Chondrocyte (in vitro differentiated cells): ENCODE data around the gene ZBTB3. TPM values are rescaled to one million over a fixed set of nuclear protein-coding genes. Genes with fewer than 3 reads are reported as not detected.
"Not testable (repeated sequence)": the region's sequence is repeated elsewhere in the genome, so short reads cannot be mapped to it uniquely, and the experiment has no call there.

Source experiments
- DNase-seq: peaks from one replicate; pipeline ENCODE4 v3.0.0; 2021; ENCODE audit warnings: mixed read lengths, low spot score
- H3K27ac Mint-ChIP-seq: one replicate; pipeline ENCODE4 v1.8.0; 2021; ENCODE audit warnings: mild to moderate bottlenecking, moderate library complexity, mixed read lengths; ENCODE audit not compliant: unreplicated experiment
- H3K27me3 Mint-ChIP-seq: 2 replicates; pipeline ENCODE4 v1.8.0; 2021; ENCODE audit warnings: low read depth, mixed read lengths
- H3K36me3 Mint-ChIP-seq: 2 replicates; pipeline ENCODE4 v1.8.0; 2021; ENCODE audit warnings: low read depth, mixed read lengths
- H3K4me1 Mint-ChIP-seq: 2 replicates; pipeline ENCODE4 v1.8.0; 2021; ENCODE audit warnings: low read depth, mild to moderate bottlenecking, mixed read lengths
- H3K4me3 Mint-ChIP-seq: one replicate; pipeline ENCODE4 v1.8.0; 2021; ENCODE audit warnings: mild to moderate bottlenecking, moderate library complexity, mixed read lengths; ENCODE audit not compliant: unreplicated experiment
- H3K9me3 Mint-ChIP-seq: 2 replicates; pipeline ENCODE4 v1.8.0; 2021; ENCODE audit warnings: low read depth, mixed read lengths
- microRNA-seq: library from miRNA; unstranded; fragments of <30 nt; microRNA quantifications from one replicate; pipeline ENCODE4 v1.2.0, GENCODE V29; 2020; ENCODE audit warnings: borderline number of aligned reads
- total RNA-seq: library from RNA; stranded (reverse); gene quantifications from 3 replicates; pipeline ENCODE4 v1.2.1, GENCODE V29; 2021
- TF ChIP-seq, protein P1 (sequence below): fragments of 200-600 bp; sonication (generic); IDR thresholded peaks from 2 replicates; pipeline ENCODE4 v1.5.0; 2021; ENCODE audit warnings: antibody characterized with exemption, mild to moderate bottlenecking, moderate library complexity

The ZBTB3 gene
- total RNA-seq, 1 donor from 2014 or later = 10.2 TPM

GRCh38 chr11:62705413-62705812, 48.5 kb downstream of the ZBTB3 start:
- TF ChIP-seq, protein P1, sequence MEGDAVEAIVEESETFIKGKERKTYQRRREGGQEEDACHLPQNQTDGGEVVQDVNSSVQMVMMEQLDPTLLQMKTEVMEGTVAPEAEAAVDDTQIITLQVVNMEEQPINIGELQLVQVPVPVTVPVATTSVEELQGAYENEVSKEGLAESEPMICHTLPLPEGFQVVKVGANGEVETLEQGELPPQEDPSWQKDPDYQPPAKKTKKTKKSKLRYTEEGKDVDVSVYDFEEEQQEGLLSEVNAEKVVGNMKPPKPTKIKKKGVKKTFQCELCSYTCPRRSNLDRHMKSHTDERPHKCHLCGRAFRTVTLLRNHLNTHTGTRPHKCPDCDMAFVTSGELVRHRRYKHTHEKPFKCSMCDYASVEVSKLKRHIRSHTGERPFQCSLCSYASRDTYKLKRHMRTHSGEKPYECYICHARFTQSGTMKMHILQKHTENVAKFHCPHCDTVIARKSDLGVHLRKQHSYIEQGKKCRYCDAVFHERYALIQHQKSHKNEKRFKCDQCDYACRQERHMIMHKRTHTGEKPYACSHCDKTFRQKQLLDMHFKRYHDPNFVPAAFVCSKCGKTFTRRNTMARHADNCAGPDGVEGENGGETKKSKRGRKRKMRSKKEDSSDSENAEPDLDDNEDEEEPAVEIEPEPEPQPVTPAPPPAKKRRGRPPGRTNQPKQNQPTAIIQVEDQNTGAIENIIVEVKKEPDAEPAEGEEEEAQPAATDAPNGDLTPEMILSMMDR = no peak
- peaks cover 7% of the 10 kb centered on the region for H3K36me3 Mint-ChIP-seq
- H3K27me3 Mint-ChIP-seq = no peaks in the 10 kb centered on the region
- no peaks in the 10 kb centered on the region for H3K9me3 Mint-ChIP-seq
- peaks cover 38% of the 10 kb centered on the region for H3K4me1 Mint-ChIP-seq
- H3K4me3 Mint-ChIP-seq = peak overlapping the region; percentile 92
- peak overlapping the region; percentile 95 for H3K27ac Mint-ChIP-seq
- DNase-seq = no peak

DNA sequence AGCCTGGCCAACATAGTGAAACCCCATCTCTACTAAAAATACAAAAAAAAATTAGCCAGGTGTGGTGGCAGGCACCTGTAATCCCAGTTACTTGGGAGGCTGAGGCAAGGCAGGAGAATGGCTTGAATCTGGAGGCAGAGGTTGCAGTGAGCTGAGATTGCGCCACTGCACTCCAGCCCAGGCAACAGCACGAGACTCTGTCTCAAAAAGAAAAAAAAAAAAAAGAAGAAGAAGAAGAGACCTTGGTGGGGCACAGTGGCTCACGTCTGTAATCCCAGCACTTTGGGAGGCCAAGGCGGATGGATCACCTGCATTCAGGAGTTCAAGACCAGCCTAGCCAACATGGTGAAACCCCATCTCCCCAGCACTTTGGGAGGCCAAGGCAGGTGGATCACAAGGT, 50.0 kb downstream of the ZBTB3 start:
- not testable (repeated sequence) for H3K4me3 Mint-ChIP-seq, DNase-seq, H3K9me3 Mint-ChIP-seq, H3K27me3 Mint-ChIP-seq, H3K27ac Mint-ChIP-seq, H3K36me3 Mint-ChIP-seq
- H3K4me1 Mint-ChIP-seq = peaks cover 25% of the 10 kb centered on the region

DNA sequence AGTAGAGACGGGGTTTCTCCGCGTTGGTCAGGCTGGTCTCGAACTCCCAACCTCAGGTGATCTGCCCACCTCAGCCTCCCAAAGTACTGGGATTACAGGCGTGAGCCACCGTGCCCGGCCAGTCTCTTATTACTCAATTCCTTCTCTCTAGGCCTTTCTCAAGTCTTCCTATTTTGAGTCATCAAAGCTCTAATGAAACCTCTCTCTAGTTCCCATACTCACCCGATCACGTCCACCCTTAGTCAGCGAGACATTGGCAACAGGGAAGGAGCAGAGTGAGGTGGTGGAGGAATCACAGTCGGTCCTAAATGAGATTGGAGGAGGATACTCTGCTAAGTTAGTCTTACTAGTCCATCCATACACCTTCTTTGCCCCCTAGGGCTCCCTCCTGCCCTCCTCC, 51.7 kb downstream of the ZBTB3 start:
- no peak for DNase-seq
- Mint-ChIP-seq H3K27ac (no peak overlapping the region), H3K36me3 (peaks cover 9% of the 10 kb centered on the region), H3K27me3 (no peaks in the 10 kb centered on the region), H3K4me1 (peaks cover 18% of the 10 kb centered on the region), H3K4me3 (no peak overlapping the region), H3K9me3 (no peaks in the 10 kb centered on the region)
- TF ChIP-seq, protein P1 = no peak

Small RNA genes lying within 50 kb of the gene (microRNA-seq; reads per million reads assigned to microRNA genes)
- gene MIR6514 (2.8 reads per million), gene MIR6748 (not detected)

Other genes starting within 250 kb of the ZBTB3 start
- gene AHNAK, start 207.4 kb downstream of the ZBTB3 start, total RNA-seq = 476 to 526 TPM (median 514 TPM) in 3 replicates
- gene EEF1G, start 180.3 kb downstream of the ZBTB3 start, total RNA-seq = 1,000 to 1,202 TPM (median 1,017 TPM) in 3 replicates
- 9.6 to 15.2 TPM (median 11.8 TPM) in 3 replicates for gene TUT1, start 162.6 kb downstream of the ZBTB3 start, total RNA-seq
- 81.7 to 89.3 TPM (median 83.0 TPM) in 3 replicates for gene MTA2, start 152.3 kb downstream of the ZBTB3 start, total RNA-seq
- 55.2 to 76.6 TPM (median 58.9 TPM) in 3 replicates for gene EML3, start 141.4 kb downstream of the ZBTB3 start, total RNA-seq
- 2.4 to 5.8 TPM (median 3.5 TPM) in 3 replicates for gene ROM1, start 140.9 kb downstream of the ZBTB3 start, total RNA-seq
- gene B3GAT3, start 132.2 kb downstream of the ZBTB3 start, total RNA-seq = 35.3 to 40.1 TPM (median 37.7 TPM) in 3 replicates
- gene GANAB, start 107.5 kb downstream of the ZBTB3 start, total RNA-seq = 348 to 394 TPM (median 359 TPM) in 3 replicates
- gene INTS5, start 100.9 kb downstream of the ZBTB3 start, total RNA-seq = 17.0 to 18.1 TPM (median 17.2 TPM) in 3 replicates
- gene C11orf98, start 89.0 kb downstream of the ZBTB3 start, total RNA-seq = 39.0 to 61.1 TPM (median 47.5 TPM) in 3 replicates
- 7.8 to 8.4 TPM (median 8.4 TPM) in 3 replicates for gene CSKMT, start 88.8 kb downstream of the ZBTB3 start, total RNA-seq
- gene UQCC3, start 82.5 kb downstream of the ZBTB3 start, total RNA-seq = 4.8 to 5.7 TPM (median 5.5 TPM) in 3 replicates
- 2.8 to 8.3 TPM (median 4.2 TPM) in 3 replicates for gene LBHD1, start 81.9 kb downstream of the ZBTB3 start, total RNA-seq
- gene UBXN1, start 75.1 kb downstream of the ZBTB3 start, total RNA-seq = 72.0 to 82.2 TPM (median 81.6 TPM) in 3 replicates
- gene LRRN4CL, start 64.6 kb downstream of the ZBTB3 start, total RNA-seq = 0.20 to 0.51 TPM (median 0.21 TPM) in 3 replicates
- gene BSCL2, start 46.7 kb downstream of the ZBTB3 start, total RNA-seq = 36.6 to 76.0 TPM (median 43.2 TPM) in 3 replicates
- not detected in 3 replicates for gene GNG3, start 46.5 kb downstream of the ZBTB3 start, total RNA-seq
- gene HNRNPUL2, start 26.7 kb downstream of the ZBTB3 start, total RNA-seq = 43.6 to 53.8 TPM (median 45.6 TPM) in 3 replicates
- 33.0 to 36.8 TPM (median 36.7 TPM) in 3 replicates for gene TTC9C, start 25.7 kb downstream of the ZBTB3 start, total RNA-seq
- gene POLR2G, start 7.4 kb upstream of the ZBTB3 start, total RNA-seq = 75.9 to 77.8 TPM (median 77.0 TPM) in 3 replicates
- 18.8 to 31.0 TPM (median 21.4 TPM) in 3 replicates for gene TAF6L, start 17.2 kb upstream of the ZBTB3 start, total RNA-seq
- gene TMEM179B, start 33.2 kb upstream of the ZBTB3 start, total RNA-seq = 29.4 to 44.9 TPM (median 35.1 TPM) in 3 replicates
- gene TMEM223, start 37.8 kb upstream of the ZBTB3 start, total RNA-seq = 11.4 to 16.2 TPM (median 14.7 TPM) in 3 replicates
- 51.3 to 69.5 TPM (median 52.4 TPM) in 3 replicates for gene NXF1, start 51.3 kb upstream of the ZBTB3 start, total RNA-seq
- 44.0 to 52.2 TPM (median 45.5 TPM) in 3 replicates for gene STX5, start 77.9 kb upstream of the ZBTB3 start, total RNA-seq
- 0.65 TPM in 1 of 3 replicates, not detected in the others for gene TEX54, start 78.7 kb upstream of the ZBTB3 start, total RNA-seq
- gene WDR74, start 85.4 kb upstream of the ZBTB3 start, total RNA-seq = 26.4 to 27.9 TPM (median 27.3 TPM) in 3 replicates
- gene SLC3A2, start 126.7 kb upstream of the ZBTB3 start, total RNA-seq = 125 to 380 TPM (median 374 TPM) in 3 replicates
- gene CHRM1, start 167.2 kb upstream of the ZBTB3 start, total RNA-seq = not detected in 3 replicates
- gene SLC22A6, start 230.8 kb upstream of the ZBTB3 start, total RNA-seq = not detected in 3 replicates